Adipocyte (in vitro differentiated cells): ENCODE measurements around the gene MAST3.
A peak's percentile ranks its signal among the peaks of the same experiment; 100 is the strongest.

Experiments used
- DNase-seq: peaks from one replicate; pipeline ENCODE4 v3.0.0-alpha.2; 2015; ENCODE audit warnings: low read depth
- H3K27me3 ChIP-seq: replicated peaks from 2 replicates; pipeline ENCODE4 v1.7.0; 2013; ENCODE audit warnings: mild to moderate bottlenecking, low read length, moderate library complexity; ENCODE audit not compliant: control insufficient read depth, insufficient read depth
- H3K36me3 ChIP-seq: 2 replicates; pipeline ENCODE4 v1.7.0; 2013; ENCODE audit warnings: low read length, mild to moderate bottlenecking, moderate library complexity; ENCODE audit not compliant: control insufficient read depth, insufficient read depth, severe bottlenecking
- H3K4me1 ChIP-seq: 2 replicates; pipeline ENCODE4 v1.7.0; 2013; ENCODE audit warnings: mild to moderate bottlenecking, low read length, moderate library complexity; ENCODE audit not compliant: control insufficient read depth, insufficient read depth
- H3K4me3 ChIP-seq: 2 replicates; pipeline ENCODE4 v1.7.0; 2013; ENCODE audit warnings: mild to moderate bottlenecking, low read length, moderate library complexity
- H3K9ac ChIP-seq: 2 replicates; pipeline ENCODE4 v1.7.0; 2013; ENCODE audit warnings: mild to moderate bottlenecking, low read length, moderate library complexity
- H3K9me3 ChIP-seq: 2 replicates; pipeline ENCODE4 v1.7.0; 2013; ENCODE audit warnings: mild to moderate bottlenecking, low read length, moderate library complexity; ENCODE audit not compliant: control insufficient read depth

Gene MAST3

GRCh38 chr19:18176367-18177310, 79.1 kb downstream of the MAST3 start:
- H3K9ac ChIP-seq = no peak overlapping the region
- H3K4me1 ChIP-seq = peaks cover 13% of the 10 kb centered on the region
- DNase-seq = no peak
- no peaks in the 10 kb centered on the region for H3K36me3 ChIP-seq
- H3K4me3 ChIP-seq = no peak overlapping the region
- no peaks in the 10 kb centered on the region for H3K9me3 ChIP-seq
- no peaks in the 10 kb centered on the region for H3K27me3 ChIP-seq

DNA sequence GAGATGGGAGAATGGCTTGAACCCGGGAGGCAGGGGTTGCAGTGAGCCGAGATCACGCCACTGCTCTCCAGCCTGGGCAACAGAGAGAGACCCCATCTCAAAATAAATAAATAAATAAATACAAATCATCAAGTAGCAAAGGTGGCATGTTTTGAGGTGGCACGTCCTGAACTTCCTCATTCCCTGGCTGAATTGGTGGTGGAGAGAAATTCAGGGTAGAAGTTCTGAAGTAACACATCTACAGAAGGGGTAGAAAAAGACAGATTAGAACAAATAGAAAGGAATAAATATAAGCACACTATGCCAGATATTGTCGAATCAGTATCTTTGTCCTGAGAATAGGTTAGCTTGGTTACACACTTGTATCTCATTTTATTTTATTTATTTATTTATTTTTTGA, 82.4 kb downstream of the MAST3 start:
- no peak overlapping the region for H3K4me3 ChIP-seq
- no peaks in the 10 kb centered on the region for H3K4me1 ChIP-seq
- DNase-seq = no peak
- no peaks in the 10 kb centered on the region for H3K27me3 ChIP-seq
- H3K36me3 ChIP-seq = no peaks in the 10 kb centered on the region
- H3K9ac ChIP-seq = no peak overlapping the region
- no peaks in the 10 kb centered on the region for H3K9me3 ChIP-seq

DNA sequence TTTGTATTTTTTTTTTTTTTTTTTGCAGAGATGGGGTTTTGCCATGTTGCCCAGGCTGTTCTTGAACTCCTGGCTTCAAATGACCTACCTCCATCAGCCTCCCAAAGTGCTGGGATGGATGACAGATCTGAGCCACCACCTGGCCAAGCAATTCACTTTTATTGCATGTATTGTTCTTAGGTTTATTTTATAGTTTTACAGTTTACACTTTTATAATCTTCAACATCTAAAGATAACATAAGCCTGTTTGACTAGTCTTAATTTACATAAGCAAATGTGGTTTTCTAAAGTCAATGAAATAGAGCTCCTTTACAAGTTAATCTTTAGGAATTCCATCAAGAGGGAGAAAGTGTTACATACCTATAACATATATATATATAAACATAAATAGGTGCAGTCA, 86.0 kb downstream of the MAST3 start:
- Histone ChIP-seq H3K4me3 (no peak overlapping the region), H3K9me3 (no peaks in the 10 kb centered on the region), H3K27me3 (no peaks in the 10 kb centered on the region), H3K9ac (no peak overlapping the region), H3K36me3 (no peaks in the 10 kb centered on the region), H3K4me1 (no peaks in the 10 kb centered on the region)
- DNase-seq = no peak

- Histone ChIP-seq H3K4me3 (no peak overlapping the region), H3K36me3 (no peaks in the 10 kb centered on the region), H3K9ac (no peak overlapping the region), H3K4me1 (no peaks in the 10 kb centered on the region), H3K9me3 (no peaks in the 10 kb centered on the region), H3K27me3 (no peaks in the 10 kb centered on the region)
- no peak for DNase-seq
Observed at GRCh38 chr19:18185538-18185937, 88.0 kb downstream of the MAST3 start.

DNA sequence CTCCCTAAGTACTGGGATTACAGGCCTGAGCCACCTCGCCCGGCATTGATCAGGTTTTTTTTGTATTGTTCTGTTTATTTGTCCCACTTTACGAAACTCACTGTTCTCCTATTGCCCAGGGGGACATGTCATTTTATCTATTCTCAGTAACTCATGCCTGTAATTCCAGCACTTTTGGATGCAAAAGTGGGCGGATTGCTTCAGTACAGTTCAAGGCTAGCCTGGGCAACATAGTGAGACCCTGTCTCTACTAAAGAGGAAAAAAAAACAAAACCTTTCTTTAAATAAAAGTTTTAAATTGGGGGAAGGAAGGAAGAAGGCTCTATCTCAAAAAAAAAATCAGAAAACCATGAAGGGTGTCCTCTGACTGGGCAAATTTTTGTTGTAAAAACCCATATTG, 92.7 kb downstream of the MAST3 start:
- H3K9me3 ChIP-seq = no peaks in the 10 kb centered on the region
- DNase-seq = no peak
- no peak overlapping the region for H3K9ac ChIP-seq
- no peaks in the 10 kb centered on the region for H3K36me3 ChIP-seq
- peaks cover 10% of the 10 kb centered on the region for H3K4me1 ChIP-seq
- H3K4me3 ChIP-seq = no peak overlapping the region
- H3K27me3 ChIP-seq = no peaks in the 10 kb centered on the region

GRCh38 chr19:18191640-18192062, 94.1 kb downstream of the MAST3 start:
- H3K36me3 ChIP-seq = peaks cover 7% of the 10 kb centered on the region
- no peaks in the 10 kb centered on the region for H3K27me3 ChIP-seq
- H3K4me3 ChIP-seq = peak overlapping the region; percentile 83
- no peaks in the 10 kb centered on the region for H3K9me3 ChIP-seq
- H3K9ac ChIP-seq = peak overlapping the region; percentile 85
- no peak for DNase-seq
- peaks cover 10% of the 10 kb centered on the region for H3K4me1 ChIP-seq

DNA sequence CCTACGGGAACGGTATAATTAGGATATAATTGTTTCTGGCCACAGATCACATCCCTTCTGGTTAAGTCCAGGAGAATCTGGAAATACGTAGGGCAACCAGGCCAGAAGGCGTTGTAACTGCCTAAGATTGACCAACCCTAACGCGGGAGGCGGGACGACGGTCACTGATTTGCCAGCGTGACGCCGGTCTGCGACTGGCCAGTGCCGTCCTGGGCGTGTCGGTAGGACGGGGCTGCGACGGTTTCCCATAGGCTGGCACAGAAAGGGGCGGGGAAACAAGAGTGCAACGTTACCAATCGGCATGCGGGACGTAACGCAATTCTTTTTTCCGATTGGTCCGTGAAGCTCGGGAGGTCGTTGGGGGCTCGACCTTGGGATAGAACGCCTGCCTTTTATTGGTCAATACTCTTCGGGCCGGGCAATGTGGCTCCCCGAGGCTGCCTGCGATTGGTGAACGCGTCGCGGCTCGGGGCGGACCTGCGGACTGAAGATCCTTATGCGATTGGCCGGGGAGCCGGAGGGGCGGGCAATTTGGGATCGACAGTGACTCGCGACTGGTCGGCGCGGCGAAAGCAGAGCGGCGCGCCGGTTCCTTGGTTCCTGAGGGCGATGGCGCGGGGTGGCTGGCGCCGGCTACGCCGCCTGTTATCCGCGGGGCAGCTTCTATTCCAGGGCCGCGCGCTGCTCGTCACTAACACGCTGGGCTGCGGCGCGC, 95.3 kb downstream of the MAST3 start, which contains the start of gene MPV17L2:
MPV17L2 (plus strand) TSS at position 546 of the 715 bp plus-strand sequence; CDS start at position 610, 64 bp downstream.
- DNase-seq = peak; percentile 100
- H3K4me3 ChIP-seq = peak within 1 kb of the TSS; percentile 92
- peak within 1 kb of the TSS; percentile 92 for H3K9ac ChIP-seq

DNA sequence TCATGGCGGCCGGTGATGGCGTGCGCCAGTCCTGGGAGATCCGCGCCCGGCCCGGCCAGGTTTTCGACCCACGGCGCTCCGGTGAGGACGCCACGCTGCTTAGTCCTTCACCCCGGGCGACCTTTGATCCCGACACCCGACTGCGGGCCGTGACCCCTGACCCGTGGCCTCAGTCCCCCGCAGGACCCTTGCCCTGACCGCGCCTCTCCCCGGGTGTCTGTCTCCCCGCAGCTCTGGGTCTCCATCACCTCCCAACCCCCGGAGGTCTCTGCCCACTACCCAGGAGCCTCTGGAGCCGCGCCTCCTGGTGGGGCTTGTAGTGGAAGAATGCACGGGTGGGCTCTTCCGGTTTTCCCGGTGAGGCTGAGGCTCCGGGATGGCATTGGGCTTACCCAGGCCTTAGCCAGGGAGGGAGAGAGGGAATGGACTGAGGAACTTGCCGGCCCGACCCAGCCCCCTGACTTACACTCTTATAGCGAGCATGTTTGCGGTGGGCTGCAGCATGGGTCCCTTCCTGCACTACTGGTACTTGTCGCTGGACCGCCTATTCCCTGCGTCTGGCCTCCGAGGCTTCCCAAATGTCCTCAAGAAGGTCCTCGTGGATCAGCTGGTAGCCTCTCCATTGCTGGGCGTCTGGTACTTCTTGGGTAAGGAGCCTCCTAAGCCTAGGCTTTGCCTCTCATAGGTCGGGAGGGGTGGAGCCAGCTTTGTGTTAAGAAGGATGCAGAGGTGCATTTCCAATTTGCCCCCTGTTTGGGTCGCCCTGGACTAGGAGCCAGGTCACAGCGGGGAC, 96.0 kb downstream of the MAST3 start:
- Histone ChIP-seq H3K9me3 (no peaks in the 10 kb centered on the region), H3K36me3 (peaks cover 21% of the 10 kb centered on the region), H3K4me1 (peaks cover 10% of the 10 kb centered on the region), H3K4me3 (peak overlapping the region; percentile 92), H3K9ac (peak overlapping the region; percentile 92), H3K27me3 (no peaks in the 10 kb centered on the region)
- peak; percentile 43 for DNase-seq

More for the DNA sequence above, 95.3 kb downstream of the MAST3 start, which contains the start of gene MPV17L2:
- H3K9me3 ChIP-seq = no peaks in the 10 kb centered on the region
- H3K27me3 ChIP-seq = no peaks in the 10 kb centered on the region
- peaks cover 10% of the 10 kb centered on the region for H3K4me1 ChIP-seq
- peaks cover 13% of the 10 kb centered on the region for H3K36me3 ChIP-seq

GRCh38 chr19:18194181-18194530, 96.6 kb downstream of the MAST3 start:
- H3K9me3 ChIP-seq = no peaks in the 10 kb centered on the region
- peak overlapping the region; percentile 92 for H3K4me3 ChIP-seq
- peaks cover 23% of the 10 kb centered on the region for H3K36me3 ChIP-seq

DNA sequence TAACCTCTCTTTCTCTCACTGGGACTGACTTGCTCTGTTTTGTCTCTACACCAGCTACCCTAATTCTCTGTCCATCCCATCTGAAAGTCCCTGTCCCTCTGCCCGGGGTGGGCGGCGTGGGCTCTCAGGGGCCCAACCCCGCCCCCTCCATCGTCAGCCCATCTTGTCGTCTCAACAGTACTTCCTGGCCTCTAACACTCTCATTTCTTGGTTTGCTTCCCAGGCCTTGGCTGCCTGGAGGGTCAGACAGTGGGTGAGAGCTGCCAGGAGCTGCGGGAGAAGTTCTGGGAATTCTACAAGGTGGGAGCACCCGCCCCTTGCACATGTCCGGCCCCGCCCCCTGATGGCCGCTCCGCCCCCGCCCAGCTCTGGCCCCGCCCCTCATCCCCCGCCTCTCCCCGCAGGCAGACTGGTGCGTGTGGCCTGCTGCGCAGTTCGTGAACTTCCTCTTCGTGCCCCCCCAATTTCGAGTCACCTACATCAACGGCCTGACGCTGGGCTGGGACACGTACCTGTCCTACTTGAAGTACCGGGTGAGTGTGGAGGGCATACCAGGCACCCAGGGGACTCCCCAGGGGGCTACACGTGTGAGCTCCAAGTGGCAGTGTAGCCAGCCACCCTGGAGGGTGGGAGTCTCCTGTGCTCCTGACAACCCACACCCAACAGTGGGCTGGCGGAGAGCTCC, 97.1 kb downstream of the MAST3 start:
- no peaks in the 10 kb centered on the region for H3K27me3 ChIP-seq
- peak overlapping the region; percentile 92 for H3K9ac ChIP-seq
- H3K9me3 ChIP-seq = no peaks in the 10 kb centered on the region
- H3K36me3 ChIP-seq = peaks cover 23% of the 10 kb centered on the region
- H3K4me3 ChIP-seq = peak overlapping the region; percentile 92
- H3K4me1 ChIP-seq = peaks cover 10% of the 10 kb centered on the region
- peak; percentile 26 for DNase-seq

More at GRCh38 chr19:18194181-18194530, 96.6 kb downstream of the MAST3 start:
- Histone ChIP-seq H3K4me1 (peaks cover 10% of the 10 kb centered on the region), H3K9ac (peak overlapping the region; percentile 92), H3K27me3 (no peaks in the 10 kb centered on the region)
- DNase-seq = no peak
